ENCODE data around the gene SPAG16.
"Not testable (repeated sequence)": the region's sequence is repeated elsewhere in the genome, so short reads cannot be mapped to it uniquely, and the experiment has no call there.

SPAG16 gene

GRCh38 chr2:213995400-213996105, 711.3 kb downstream of the SPAG16 start:
- DNase-seq (ENCODE audit: low spot score): no peak
- in situ Hi-C loops (cut with MboI; ENCODE audit: low pct_unique_long_range_greater_than_20kb, low sequenced_read_pairs, unreplicated experiment): no loop called here
- TF ChIP-seq, protein P1, sequence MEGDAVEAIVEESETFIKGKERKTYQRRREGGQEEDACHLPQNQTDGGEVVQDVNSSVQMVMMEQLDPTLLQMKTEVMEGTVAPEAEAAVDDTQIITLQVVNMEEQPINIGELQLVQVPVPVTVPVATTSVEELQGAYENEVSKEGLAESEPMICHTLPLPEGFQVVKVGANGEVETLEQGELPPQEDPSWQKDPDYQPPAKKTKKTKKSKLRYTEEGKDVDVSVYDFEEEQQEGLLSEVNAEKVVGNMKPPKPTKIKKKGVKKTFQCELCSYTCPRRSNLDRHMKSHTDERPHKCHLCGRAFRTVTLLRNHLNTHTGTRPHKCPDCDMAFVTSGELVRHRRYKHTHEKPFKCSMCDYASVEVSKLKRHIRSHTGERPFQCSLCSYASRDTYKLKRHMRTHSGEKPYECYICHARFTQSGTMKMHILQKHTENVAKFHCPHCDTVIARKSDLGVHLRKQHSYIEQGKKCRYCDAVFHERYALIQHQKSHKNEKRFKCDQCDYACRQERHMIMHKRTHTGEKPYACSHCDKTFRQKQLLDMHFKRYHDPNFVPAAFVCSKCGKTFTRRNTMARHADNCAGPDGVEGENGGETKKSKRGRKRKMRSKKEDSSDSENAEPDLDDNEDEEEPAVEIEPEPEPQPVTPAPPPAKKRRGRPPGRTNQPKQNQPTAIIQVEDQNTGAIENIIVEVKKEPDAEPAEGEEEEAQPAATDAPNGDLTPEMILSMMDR (IDR thresholded peaks at IDR 0.05; ENCODE audit: extremely low read depth, insufficient read depth, missing control alignments): no peak

- in situ Hi-C loops (cut with MboI; ENCODE audit: low pct_unique_long_range_greater_than_20kb, low sequenced_read_pairs, unreplicated experiment); DNase-seq (ENCODE audit: low spot score): not testable (repeated sequence)
Measured at GRCh38 chr2:213998976-213999375, 714.7 kb downstream of the SPAG16 start.

DNA sequence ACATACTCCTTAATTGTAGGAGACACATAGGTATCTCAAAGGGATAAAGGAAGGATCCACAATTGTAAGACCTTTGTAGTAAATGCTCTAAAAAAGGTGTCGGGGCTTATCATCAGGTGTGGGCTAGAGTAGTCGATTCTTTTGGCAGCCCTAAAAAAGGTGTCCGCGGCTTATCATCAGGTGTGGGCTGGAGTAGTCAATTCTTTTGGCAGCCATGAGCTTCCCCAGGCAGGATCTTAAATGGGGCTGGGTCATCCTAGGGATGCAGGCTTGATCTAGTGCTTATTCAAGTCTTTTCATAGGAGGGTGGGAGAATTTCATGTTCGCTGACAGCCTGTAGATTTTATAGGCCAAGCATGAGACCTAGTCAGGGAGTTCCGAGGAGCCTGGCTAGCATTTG, 720.2 kb downstream of the SPAG16 start:
- TF ChIP-seq, protein P1 (IDR thresholded peaks at IDR 0.05; ENCODE audit: extremely low read depth, insufficient read depth, missing control alignments): no peak
- no peak for DNase-seq (ENCODE audit: low spot score)
- in situ Hi-C loops (cut with MboI; ENCODE audit: low pct_unique_long_range_greater_than_20kb, low sequenced_read_pairs, unreplicated experiment): no loop called here

DNA sequence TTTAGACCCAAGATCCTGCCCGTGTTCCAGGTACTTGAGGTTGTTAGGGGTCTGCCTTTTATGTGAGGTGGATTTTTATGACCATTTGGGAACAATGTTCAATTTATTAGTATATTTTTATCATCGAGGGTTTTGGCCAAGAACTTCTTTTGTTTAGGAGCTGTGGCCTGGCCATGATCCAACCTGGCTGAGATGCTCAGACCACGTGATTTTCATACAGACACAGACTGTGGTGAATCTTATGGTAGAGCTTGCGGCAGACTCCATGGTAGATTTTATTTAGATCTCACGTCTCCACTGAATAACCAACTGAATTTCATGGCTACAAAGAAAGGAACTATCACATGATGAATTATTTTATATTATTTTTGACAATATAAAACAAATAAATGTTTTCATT, 721.1 kb downstream of the SPAG16 start:
- no peak for DNase-seq (ENCODE audit: low spot score)
- in situ Hi-C loops (cut with MboI; ENCODE audit: low pct_unique_long_range_greater_than_20kb, low sequenced_read_pairs, unreplicated experiment): no loop called here
- TF ChIP-seq, protein P1 (IDR thresholded peaks at IDR 0.05; ENCODE audit: extremely low read depth, insufficient read depth, missing control alignments): no peak

DNA sequence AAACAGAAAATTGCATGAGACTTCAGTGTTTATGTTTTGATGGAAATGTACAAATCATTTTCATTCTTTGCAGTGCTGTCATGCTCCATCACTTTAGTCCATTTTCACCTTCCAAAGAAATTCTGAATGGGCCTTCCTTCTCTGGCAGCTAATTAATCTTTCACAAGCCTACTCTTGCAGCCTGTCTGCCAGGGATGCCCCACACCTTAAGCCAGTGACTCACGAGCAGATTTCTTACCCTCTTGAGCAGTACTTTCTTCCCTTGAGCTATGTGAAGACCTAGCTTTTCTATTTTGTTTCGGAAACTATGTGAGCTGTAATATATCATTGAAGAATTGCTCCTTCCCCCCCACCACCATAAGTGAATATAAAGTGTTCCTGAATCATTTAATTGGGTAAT, 722.3 kb downstream of the SPAG16 start:
- TF ChIP-seq, protein P1 (IDR thresholded peaks at IDR 0.05; ENCODE audit: extremely low read depth, insufficient read depth, missing control alignments): no peak
- in situ Hi-C loops (cut with MboI; ENCODE audit: low pct_unique_long_range_greater_than_20kb, low sequenced_read_pairs, unreplicated experiment): no loop called here
- no peak for DNase-seq (ENCODE audit: low spot score)

DNA sequence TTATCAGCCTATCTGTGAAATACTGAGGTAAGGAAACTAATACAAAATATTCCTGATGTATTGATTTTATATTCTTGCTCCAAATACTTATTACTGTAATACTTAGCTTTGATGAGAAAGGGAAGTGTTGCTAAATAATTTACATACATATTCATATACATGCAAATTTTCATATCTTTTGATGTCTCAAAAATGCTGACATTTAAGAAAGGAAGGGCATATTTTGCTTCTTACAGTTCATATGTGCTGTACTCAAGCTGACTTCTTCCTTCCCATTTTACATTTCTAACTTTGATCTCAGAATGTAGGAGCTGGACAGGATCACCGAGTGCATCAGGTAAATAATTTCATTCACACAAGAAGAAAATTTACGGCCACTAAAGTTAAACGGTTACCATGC, 727.4 kb downstream of the SPAG16 start:
- in situ Hi-C loops (cut with MboI; ENCODE audit: low pct_unique_long_range_greater_than_20kb, low sequenced_read_pairs, unreplicated experiment): no loop called here
- no peak for DNase-seq (ENCODE audit: low spot score)
- TF ChIP-seq, protein P1 (IDR thresholded peaks at IDR 0.05; ENCODE audit: extremely low read depth, insufficient read depth, missing control alignments): no peak

DNA sequence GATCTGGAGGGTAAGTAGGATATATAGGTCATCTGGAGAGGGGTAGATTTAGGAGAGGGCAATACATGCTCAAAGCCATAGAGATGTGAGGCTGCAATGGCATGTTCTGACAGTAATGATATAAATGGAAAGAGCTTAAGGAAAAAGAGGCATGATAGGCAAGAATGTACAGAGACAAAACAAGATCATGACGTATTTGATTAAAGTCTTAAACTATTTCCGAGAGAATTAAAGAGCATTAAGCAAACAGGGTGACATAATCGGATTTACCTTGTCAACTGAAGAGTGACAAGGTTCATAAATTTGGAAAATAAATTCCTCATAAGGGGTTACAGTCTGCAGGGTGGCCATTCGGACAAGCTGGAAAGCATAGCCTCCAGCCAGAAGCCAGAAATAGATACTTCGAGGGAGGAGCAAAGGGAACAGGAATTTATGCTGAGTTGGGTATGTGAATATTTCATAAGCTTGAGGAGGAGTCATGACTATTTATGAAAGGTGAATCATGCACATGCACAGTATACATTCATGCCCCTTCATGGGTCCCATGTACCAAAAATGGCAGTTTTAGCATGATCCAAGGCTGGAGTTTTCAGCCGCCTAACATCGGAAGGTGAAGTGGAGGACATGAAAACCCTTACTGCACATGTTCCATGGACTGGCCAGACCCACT, 730.4 kb downstream of the SPAG16 start:
- in situ Hi-C loops (cut with MboI; ENCODE audit: low pct_unique_long_range_greater_than_20kb, low sequenced_read_pairs, unreplicated experiment): no loop called here

More for the DNA sequence above, 730.4 kb downstream of the SPAG16 start:
- TF ChIP-seq, protein P1 (IDR thresholded peaks at IDR 0.05; ENCODE audit: extremely low read depth, insufficient read depth, missing control alignments): no peak
- no peak for DNase-seq (ENCODE audit: low spot score)

Data from GM13977 (cell line).